Measurements from ENCODE around the gene USPL1. TPM values are rescaled to one million over a fixed set of nuclear protein-coding genes. Genes with fewer than 3 reads are reported as not detected.
A peak's percentile ranks its signal among the peaks of the same experiment; 100 is the strongest.

USPL1 gene
- total and polyA plus RNA-seq, 4 donors = 8.5 to 31.9 (median 11.5) TPM

GRCh38 chr13:30697177-30697953, 79.6 kb downstream of the USPL1 start:
- H3K27me3 ChIP-seq (ENCODE audit: control insufficient read depth in 3 of 3, insufficient read depth in 3 of 3, low read length in 2 of 3) = no peaks in the 10 kb centered on the region
- H3K4me1 ChIP-seq (ENCODE audit: control insufficient read depth in 5 of 5, insufficient read depth in 5 of 5, low read length in 5 of 5) = peaks cover 0 to 33% (median 15%) of the 10 kb centered on the region in 5 donors
- TF ChIP-seq CTCF (IDR thresholded peaks at IDR 0.05; ENCODE audit: control extremely low read depth, extremely low read depth) = no peak
- no peaks in the 10 kb centered on the region for H3K9me3 ChIP-seq (ENCODE audit: control insufficient read depth in 4 of 4, insufficient read depth in 3 of 4, low read length in 3 of 4)
- ATAC-seq (ENCODE audit: insufficient read depth, low FRiP score) = peak; percentile 46
- DNase-seq = peak; percentile 44 to 74 (median 59)
- H3K27ac ChIP-seq (ENCODE audit: low read depth in 1 of 2, low read length in 1 of 2) = peak overlapping the region in 1 of 2 donors; percentile 32
- no peaks in the 10 kb centered on the region for H3K36me3 ChIP-seq (ENCODE audit: control insufficient read depth in 4 of 4, insufficient read depth in 4 of 4, low read length in 4 of 4)
- no peak overlapping the region for H3K4me3 ChIP-seq
- WGBS, 2 donors = 50 to 52% methylated on average over 8 of the region's 8 CpGs
- H3K9ac ChIP-seq (ENCODE audit: insufficient read depth in 1 of 2, low read length in 2 of 2) = peak overlapping the region in 1 of 2 donors; percentile 66

GRCh38 chr13:30697996-30698401, 80.3 kb downstream of the USPL1 start:
- peaks cover 0 to 33% (median 15%) of the 10 kb centered on the region in 5 donors for H3K4me1 ChIP-seq (ENCODE audit: control insufficient read depth in 5 of 5, insufficient read depth in 5 of 5, low read length in 5 of 5)
- 65 to 78% methylated on average over 7 of the region's 7 CpGs for WGBS, 2 donors
- H3K9me3 ChIP-seq (ENCODE audit: control insufficient read depth in 4 of 4, insufficient read depth in 3 of 4, low read length in 3 of 4) = no peaks in the 10 kb centered on the region
- ATAC-seq (ENCODE audit: insufficient read depth, low FRiP score) = no peak
- no peak overlapping the region for H3K27ac ChIP-seq (ENCODE audit: low read depth in 1 of 2, low read length in 1 of 2)
- no peaks in the 10 kb centered on the region for H3K36me3 ChIP-seq (ENCODE audit: control insufficient read depth in 4 of 4, insufficient read depth in 4 of 4, low read length in 4 of 4)
- peak; percentile 63 to 83 (median 82) for DNase-seq
- no peak for TF ChIP-seq CTCF (IDR thresholded peaks at IDR 0.05; ENCODE audit: control extremely low read depth, extremely low read depth)
- no peaks in the 10 kb centered on the region for H3K27me3 ChIP-seq (ENCODE audit: control insufficient read depth in 3 of 3, insufficient read depth in 3 of 3, low read length in 2 of 3)
- peak overlapping the region; percentile 13 to 66 for H3K9ac ChIP-seq (ENCODE audit: insufficient read depth in 1 of 2, low read length in 2 of 2)
- H3K4me3 ChIP-seq = no peak overlapping the region

- TF ChIP-seq CTCF (IDR thresholded peaks at IDR 0.05; ENCODE audit: control extremely low read depth, extremely low read depth) = no peak
- 78 to 90% methylated on average over 15 of the region's 15 CpGs for WGBS, 2 donors
- Histone ChIP-seq H3K4me1 (ENCODE audit: control insufficient read depth in 5 of 5, insufficient read depth in 5 of 5, low read length in 5 of 5) (peaks cover 0 to 33% (median 15%) of the 10 kb centered on the region in 5 donors), H3K9ac (ENCODE audit: insufficient read depth in 1 of 2, low read length in 2 of 2) (peak overlapping the region; percentile 13 to 66), H3K27me3 (ENCODE audit: control insufficient read depth in 3 of 3, insufficient read depth in 3 of 3, low read length in 2 of 3) (no peaks in the 10 kb centered on the region), H3K27ac (ENCODE audit: low read depth in 1 of 2, low read length in 1 of 2) (peak overlapping the region in 1 of 2 donors; percentile 2), H3K9me3 (ENCODE audit: control insufficient read depth in 4 of 4, insufficient read depth in 3 of 4, low read length in 3 of 4) (no peaks in the 10 kb centered on the region), H3K4me3 (no peak overlapping the region), H3K36me3 (ENCODE audit: control insufficient read depth in 4 of 4, insufficient read depth in 4 of 4, low read length in 4 of 4) (no peaks in the 10 kb centered on the region)
- DNase-seq (no peak), ATAC-seq (ENCODE audit: insufficient read depth, low FRiP score) (no peak)
Observed at GRCh38 chr13:30698488-30699005, 80.8 kb downstream of the USPL1 start.

Data from lung (tissue), 12 donors.